ENCODE measurements around the gene KLF4.

KLF4 gene

GRCh38 chr9:107480386-107480789 lies 9.2 kb downstream of the KLF4 start:
- DNase-seq (ENCODE audit: extremely low read depth, low read depth): peak; percentile 69
- H3K4me3 ChIP-seq (replicated peaks; ENCODE audit: low read depth, low read length): no peak overlapping the region
- TF ChIP-seq CTCF (IDR thresholded peaks at IDR 0.05; ENCODE audit: low read depth, low read length, missing control alignments): no peak

- no peak for TF ChIP-seq CTCF (IDR thresholded peaks at IDR 0.05; ENCODE audit: low read depth, low read length, missing control alignments)
- no peak for DNase-seq (ENCODE audit: extremely low read depth, low read depth)
- no peak overlapping the region for H3K4me3 ChIP-seq (replicated peaks; ENCODE audit: low read depth, low read length)
These were observed 10.8 kb downstream of the KLF4 start for GRCh38 chr9:107478805-107479204.

- TF ChIP-seq CTCF (IDR thresholded peaks at IDR 0.05; ENCODE audit: low read depth, low read length, missing control alignments): no peak
- no peak for DNase-seq (ENCODE audit: extremely low read depth, low read depth)
- H3K4me3 ChIP-seq (replicated peaks; ENCODE audit: low read depth, low read length): no peak overlapping the region
These were observed 15.4 kb downstream of the KLF4 start for GRCh38 chr9:107474124-107474523.

- H3K4me3 ChIP-seq (replicated peaks; ENCODE audit: low read depth, low read length): no peak overlapping the region
- TF ChIP-seq CTCF (IDR thresholded peaks at IDR 0.05; ENCODE audit: low read depth, low read length, missing control alignments): no peak
- no peak for DNase-seq (ENCODE audit: extremely low read depth, low read depth)
These were observed 16.8 kb downstream of the KLF4 start for GRCh38 chr9:107472581-107473340.

- no peak for TF ChIP-seq CTCF (IDR thresholded peaks at IDR 0.05; ENCODE audit: low read depth, low read length, missing control alignments)
- DNase-seq (ENCODE audit: extremely low read depth, low read depth): no peak
- H3K4me3 ChIP-seq (replicated peaks; ENCODE audit: low read depth, low read length): no peak overlapping the region
These were observed 18.0 kb downstream of the KLF4 start for GRCh38 chr9:107471552-107471951.

- no peak for DNase-seq (ENCODE audit: extremely low read depth, low read depth)
- no peak for TF ChIP-seq CTCF (IDR thresholded peaks at IDR 0.05; ENCODE audit: low read depth, low read length, missing control alignments)
- no peak overlapping the region for H3K4me3 ChIP-seq (replicated peaks; ENCODE audit: low read depth, low read length)
These were observed 22.2 kb downstream of the KLF4 start for GRCh38 chr9:107467416-107467815.

GRCh38 chr9:107466826-107467225 lies 22.7 kb downstream of the KLF4 start:
- no peak for TF ChIP-seq CTCF (IDR thresholded peaks at IDR 0.05; ENCODE audit: low read depth, low read length, missing control alignments)
- no peak overlapping the region for H3K4me3 ChIP-seq (replicated peaks; ENCODE audit: low read depth, low read length)
- DNase-seq (ENCODE audit: extremely low read depth, low read depth): no peak

Data from HFF-Myc (cell line).